ENCODE data around the gene TMTC3. TPM values are rescaled to one million over a fixed set of nuclear protein-coding genes. Genes with fewer than 3 reads are reported as not detected.

The TMTC3 gene
- total RNA-seq, 2 donors from 2014 or later = 14.6 to 16.8 TPM

DNA sequence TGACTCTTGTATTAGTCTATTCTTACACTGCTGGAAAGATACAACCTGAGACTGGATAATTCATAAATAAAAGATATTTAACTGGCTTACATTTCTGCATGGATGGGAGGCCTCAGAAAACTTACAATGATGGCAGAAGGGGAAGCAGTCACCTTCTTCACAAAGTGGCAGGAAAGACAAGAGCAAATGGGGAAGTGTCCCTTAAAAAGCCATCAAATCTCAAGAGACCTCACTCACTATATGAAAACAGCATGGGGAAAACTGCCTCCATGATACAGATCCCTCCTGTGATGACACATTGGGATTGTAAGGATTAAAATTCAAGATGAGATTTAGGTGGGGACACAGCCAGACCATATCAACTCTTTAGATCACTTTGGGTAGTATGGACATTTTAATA, 83.7 kb downstream of the TMTC3 start:
- Histone ChIP-seq H3K36me3 (no peaks in the 10 kb centered on the region), H3K27me3 (no peaks in the 10 kb centered on the region), H3K9ac (ENCODE audit: low read depth in 2 of 2, low read length in 2 of 2) (no peak overlapping the region), H3K4me1 (no peaks in the 10 kb centered on the region), H3K27ac (no peak overlapping the region), H3K4me3 (no peak overlapping the region), H3K9me3 (no peaks in the 10 kb centered on the region)
- no peak for DNase-seq
- TF ChIP-seq, protein P1, sequence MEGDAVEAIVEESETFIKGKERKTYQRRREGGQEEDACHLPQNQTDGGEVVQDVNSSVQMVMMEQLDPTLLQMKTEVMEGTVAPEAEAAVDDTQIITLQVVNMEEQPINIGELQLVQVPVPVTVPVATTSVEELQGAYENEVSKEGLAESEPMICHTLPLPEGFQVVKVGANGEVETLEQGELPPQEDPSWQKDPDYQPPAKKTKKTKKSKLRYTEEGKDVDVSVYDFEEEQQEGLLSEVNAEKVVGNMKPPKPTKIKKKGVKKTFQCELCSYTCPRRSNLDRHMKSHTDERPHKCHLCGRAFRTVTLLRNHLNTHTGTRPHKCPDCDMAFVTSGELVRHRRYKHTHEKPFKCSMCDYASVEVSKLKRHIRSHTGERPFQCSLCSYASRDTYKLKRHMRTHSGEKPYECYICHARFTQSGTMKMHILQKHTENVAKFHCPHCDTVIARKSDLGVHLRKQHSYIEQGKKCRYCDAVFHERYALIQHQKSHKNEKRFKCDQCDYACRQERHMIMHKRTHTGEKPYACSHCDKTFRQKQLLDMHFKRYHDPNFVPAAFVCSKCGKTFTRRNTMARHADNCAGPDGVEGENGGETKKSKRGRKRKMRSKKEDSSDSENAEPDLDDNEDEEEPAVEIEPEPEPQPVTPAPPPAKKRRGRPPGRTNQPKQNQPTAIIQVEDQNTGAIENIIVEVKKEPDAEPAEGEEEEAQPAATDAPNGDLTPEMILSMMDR (IDR thresholded peaks at IDR 0.05) = no peak
- intact Hi-C loops (cut with DNase I) = no loop called here

DNA sequence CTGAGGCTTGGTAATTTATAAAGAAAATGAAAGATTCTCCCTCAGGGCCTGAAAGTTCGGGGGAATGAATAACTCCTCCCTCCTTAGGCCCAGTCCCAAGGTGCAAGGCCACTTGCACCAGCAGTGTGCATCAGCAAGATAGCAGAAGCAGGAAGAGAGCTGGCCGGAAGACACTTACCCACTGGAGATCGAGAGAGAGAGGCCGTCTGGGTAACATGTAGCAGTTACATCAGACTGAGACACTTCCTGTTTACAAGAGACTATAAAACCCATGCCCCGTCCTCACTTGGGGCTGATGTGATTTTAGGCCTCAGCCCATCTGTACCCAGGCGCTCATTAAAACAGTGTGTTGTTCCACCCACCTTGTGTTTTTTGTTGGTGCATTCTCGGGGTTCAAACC, 85.2 kb downstream of the TMTC3 start:
- Histone ChIP-seq H3K4me3 (no peak overlapping the region), H3K36me3 (no peaks in the 10 kb centered on the region), H3K9ac (ENCODE audit: low read depth in 2 of 2, low read length in 2 of 2) (no peak overlapping the region), H3K27me3 (no peaks in the 10 kb centered on the region), H3K27ac (no peak overlapping the region), H3K9me3 (no peaks in the 10 kb centered on the region), H3K4me1 (no peaks in the 10 kb centered on the region)
- intact Hi-C loops (cut with DNase I) = no loop called here
- TF ChIP-seq, protein P1 (IDR thresholded peaks at IDR 0.05) = no peak
- DNase-seq = no peak

DNA sequence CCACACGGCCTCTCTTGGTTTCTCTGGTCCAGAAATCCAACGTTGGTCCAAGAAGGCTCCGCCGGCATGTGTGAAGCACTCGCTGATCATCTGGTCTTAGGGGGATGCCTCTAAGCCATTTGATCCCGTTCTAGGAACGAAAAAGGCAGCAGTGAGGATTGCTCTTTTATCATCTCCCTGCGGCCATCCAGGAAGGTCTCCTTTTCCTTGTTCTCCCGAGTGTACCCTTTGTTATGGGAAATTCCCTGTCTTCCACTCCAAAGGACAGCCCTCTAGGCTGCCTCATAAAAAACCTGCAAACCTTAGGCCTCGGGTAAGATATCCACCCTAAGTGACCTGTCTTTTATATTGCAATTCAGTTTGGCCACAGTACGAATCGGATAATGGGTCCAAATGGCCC, 85.8 kb downstream of the TMTC3 start:
- H3K4me3 ChIP-seq = no peak overlapping the region
- no peaks in the 10 kb centered on the region for H3K4me1 ChIP-seq
- H3K9ac ChIP-seq (ENCODE audit: low read depth in 2 of 2, low read length in 2 of 2) = no peak overlapping the region
- no peaks in the 10 kb centered on the region for H3K27me3 ChIP-seq
- intact Hi-C loops (cut with DNase I) = no loop called here
- TF ChIP-seq, protein P1 (IDR thresholded peaks at IDR 0.05) = no peak
- no peaks in the 10 kb centered on the region for H3K36me3 ChIP-seq
- no peak for DNase-seq
- no peaks in the 10 kb centered on the region for H3K9me3 ChIP-seq
- no peak overlapping the region for H3K27ac ChIP-seq

DNA sequence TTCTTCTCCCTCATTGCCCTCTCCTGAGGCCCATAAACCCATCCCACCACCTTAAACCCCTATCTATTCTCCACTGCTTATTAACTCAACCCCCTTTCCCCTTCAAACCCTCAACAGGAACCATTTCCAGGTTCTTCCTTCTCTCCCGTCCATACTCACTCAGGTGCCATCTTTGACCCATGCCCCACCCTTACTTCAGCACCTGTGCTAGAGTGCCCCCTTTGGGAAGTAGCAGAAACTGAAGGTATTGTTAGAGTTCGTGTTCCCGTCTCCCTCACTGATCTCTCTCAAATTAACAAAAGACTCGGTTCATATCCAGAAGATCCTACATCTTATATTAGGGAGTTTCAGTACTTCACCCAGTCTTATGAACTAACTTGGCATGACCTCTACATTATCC, 86.6 kb downstream of the TMTC3 start:
- H3K9me3 ChIP-seq = no peaks in the 10 kb centered on the region
- intact Hi-C loops (cut with DNase I) = no loop called here
- H3K27ac ChIP-seq = no peak overlapping the region
- TF ChIP-seq, protein P1 (IDR thresholded peaks at IDR 0.05) = no peak
- no peaks in the 10 kb centered on the region for H3K27me3 ChIP-seq
- H3K4me3 ChIP-seq = no peak overlapping the region
- no peaks in the 10 kb centered on the region for H3K4me1 ChIP-seq
- no peak overlapping the region for H3K9ac ChIP-seq (ENCODE audit: low read depth in 2 of 2, low read length in 2 of 2)
- no peak for DNase-seq
- H3K36me3 ChIP-seq = no peaks in the 10 kb centered on the region

DNA sequence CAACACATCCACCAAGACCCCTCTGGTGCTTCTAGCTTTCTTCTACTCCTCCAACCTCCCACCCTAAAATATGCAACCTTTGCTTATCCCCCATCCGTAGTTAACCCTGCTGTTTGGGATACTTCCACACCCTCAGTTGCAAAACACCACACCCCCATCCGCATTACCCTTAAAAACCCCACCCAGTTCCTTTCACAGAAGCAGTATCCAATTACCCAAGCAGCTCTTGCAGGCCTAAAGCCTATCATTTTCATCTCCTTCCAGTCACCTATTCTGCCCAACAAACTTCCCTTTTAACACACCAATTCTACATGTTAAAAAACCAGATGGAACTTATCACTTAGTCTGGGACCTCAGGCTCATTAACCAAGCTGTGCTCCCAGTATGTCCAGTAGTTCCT, 88.2 kb downstream of the TMTC3 start:
- Histone ChIP-seq H3K4me1 (no peaks in the 10 kb centered on the region), H3K9ac (ENCODE audit: low read depth in 2 of 2, low read length in 2 of 2) (no peak overlapping the region), H3K27ac (no peak overlapping the region), H3K4me3 (no peak overlapping the region), H3K9me3 (no peaks in the 10 kb centered on the region), H3K27me3 (no peaks in the 10 kb centered on the region), H3K36me3 (no peaks in the 10 kb centered on the region)
- intact Hi-C loops (cut with DNase I) = no loop called here
- DNase-seq = no peak
- TF ChIP-seq, protein P1 (IDR thresholded peaks at IDR 0.05) = no peak

Measured in colonic mucosa (tissue), 4 donors.